K562 (cell line): ENCODE measurements around the gene SCP2. TPM values are rescaled to one million over a fixed set of nuclear protein-coding genes. Genes with fewer than 3 reads are reported as not detected.

Experiments used
- MGA ChIP-seq: fragments of 450-650 bp; IDR thresholded peaks from 2 replicates; pipeline ENCODE4 v1.6.1; 2016; ENCODE audit warnings: mild to moderate bottlenecking, moderate library complexity
- MNT ChIP-seq, 2 experiments: fragments of 450-650 bp; conservative IDR thresholded peaks; 2 replicates each; pipeline ENCODE4 v1.6.1; 2017; ENCODE audit warnings: mild to moderate bottlenecking in 2 of 2, moderate library complexity in 2 of 2
- polyA plus RNA-seq, 8 experiments: library from polyadenylated mRNA; depleted of rRNA in 4 of 8; stranded (reverse) in 5 of 8; unstranded in 3 of 8; fragments of >200 nt; fragmentation: Nextera tagmentation in 2 of 8; fragmentation: Illumina TruSeq in 1 of 8; extraction: Ambion mirVana in 2 of 8; extraction: Trizol in 1 of 8; gene quantifications; 2 replicates each; pipeline versions ENCODE4 v1.2.1 to v1.2.3, GENCODE V29; 2011 to 2014; ENCODE audit warnings: inconsistent platforms in 1 of 8, missing spikeins in 1 of 8
- total RNA-seq, 7 experiments: library from RNA; depleted of rRNA in 6 of 7; stranded (reverse); fragments of >200 nt in 6 of 7; fragmentation: Illumina TruSeq in 2 of 7; extraction: Trizol in 2 of 7; gene quantifications; 2 replicates each; pipeline versions ENCODE4 v1.2.1 to v1.2.3, GENCODE V29; 2011 to 2021; ENCODE audit warnings: low replicate concordance in 1 of 7

Gene SCP2
- total and polyA plus RNA-seq, 9 of the 15 experiments (the other 6 are each of a cell fraction or from before 2014, with no cell fraction given): 63.8 to 258 (median 106) TPM

DNA sequence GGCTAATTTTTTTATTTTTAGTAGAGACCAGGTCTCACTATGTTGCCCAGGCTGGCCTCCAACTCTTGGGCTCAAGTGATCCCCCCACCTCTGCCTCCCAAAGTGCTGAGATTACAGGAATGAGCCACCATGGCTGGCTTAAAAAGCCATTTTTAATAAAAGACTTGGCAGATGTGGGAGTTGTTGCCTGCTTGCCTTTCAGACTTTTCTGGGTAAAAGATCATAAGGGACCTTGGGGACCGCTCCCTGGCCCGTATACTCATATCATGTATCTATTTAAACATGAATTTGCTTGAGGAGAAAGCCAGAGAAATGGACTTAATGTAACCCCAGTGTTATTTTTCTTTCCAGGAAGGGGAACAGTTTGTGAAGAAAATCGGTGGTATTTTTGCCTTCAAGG is 111.5 kb downstream of the SCP2 start (continued):
- TF ChIP-seq MGA (no peak), MNT (conservative IDR thresholded peaks at IDR 0.05) (no peak)
